RWPE1 (cell line): ENCODE results near the gene RECQL.

Source experiments
- CTCF ChIA-PET: fragments of 350-600 bp; sonication (Branson Sonifier 250); formaldehyde crosslinking; extraction: SDS; loops from one replicate; lab custom pipeline; 2021; lab: Yijun Ruan, JAX
- POLR2A ChIA-PET: fragments of 400-600 bp; formaldehyde crosslinking; extraction: SDS; loops from one replicate; lab custom pipeline; 2020; ENCODE audit warnings: antibody characterized with exemption; ENCODE audit not compliant: low non-redundant PET; lab: Yijun Ruan, JAX
- DNase-seq: peaks from one replicate; pipeline ENCODE4 v3.0.0; 2012; ENCODE audit warnings: low spot score
- H3K27ac ChIP-seq: fragments of 450-650 bp; 2 replicates; pipeline ENCODE4 v1.5.1; 2017
- CTCF ChIP-seq: fragments of 450-650 bp; conservative IDR thresholded peaks from 2 replicates; pipeline ENCODE4 v1.5.1; 2017; ENCODE audit warnings: low read depth, mild to moderate bottlenecking

Gene RECQL

GRCh38 chr12:21527451-21528180 is 26.2 kb upstream of the RECQL start:
- ChIA-PET POLR2A (interaction anchor here (1.0 kb wide), 1 partner anchor 89 kb away, joined by 3 read pairs; no protein-coding TSS in a partner anchor), CTCF (no interaction called here)
- no peak for TF ChIP-seq CTCF
- peak; percentile 41 for DNase-seq
- H3K27ac ChIP-seq = no peak overlapping the region

- ChIA-PET CTCF (no interaction called here), POLR2A (no interaction called here)
- no peak for DNase-seq
- no peak for TF ChIP-seq CTCF
- H3K27ac ChIP-seq = no peak overlapping the region
These were observed 25.4 kb upstream of the RECQL start for GRCh38 chr12:21526721-21527345.

- TF ChIP-seq CTCF = no peak
- peak; percentile 34 for DNase-seq
- ChIA-PET POLR2A (no interaction called here), CTCF (no interaction called here)
- no peak within 1 kb of the TSS for H3K27ac ChIP-seq
These were observed 24.6 kb upstream of the RECQL start, which contains the start of gene SPX for GRCh38 chr12:21526053-21526452. Gene SPX (plus strand): TSS chr12:21526296. CDS start chr12:21526473, 177 bp downstream.

GRCh38 chr12:21523148-21523547 is 21.7 kb upstream of the RECQL start:
- no peak for DNase-seq
- no peak for TF ChIP-seq CTCF
- ChIA-PET CTCF (no interaction called here), POLR2A (no interaction called here)
- no peak overlapping the region for H3K27ac ChIP-seq

- H3K27ac ChIP-seq = no peak overlapping the region
- ChIA-PET CTCF (interaction anchor here (0.6 kb wide), 1 partner anchor 20 kb away, joined by 3 read pairs; no protein-coding TSS in a partner anchor), POLR2A (no interaction called here)
- no peak for DNase-seq
- no peak for TF ChIP-seq CTCF
These were observed 20.1 kb upstream of the RECQL start for GRCh38 chr12:21521541-21521940.

- TF ChIP-seq CTCF = no peak
- no peak for DNase-seq
- POLR2A ChIA-PET = no interaction called here
- CTCF ChIA-PET = no interaction called here
- no peak overlapping the region for H3K27ac ChIP-seq
These were observed 17.0 kb upstream of the RECQL start for GRCh38 chr12:21518451-21518850.
